Measurements from ENCODE around the gene SLC27A1. TPM values are rescaled to one million over a fixed set of nuclear protein-coding genes. Genes with fewer than 3 reads are reported as not detected.
"Not testable (repeated sequence)": the region's sequence is repeated elsewhere in the genome, so short reads cannot be mapped to it uniquely, and the experiment has no call there.

SLC27A1 gene
- total RNA-seq, 1 donor from 2014 or later = 29.5 TPM

- no peak for DNase-seq (ENCODE audit: extremely low read depth, low read depth, low spot score)
Observed at GRCh38 chr19:17455308-17456123, 14.8 kb upstream of the SLC27A1 start.

GRCh38 chr19:17456127-17456526 lies 14.2 kb upstream of the SLC27A1 start:
- DNase-seq (ENCODE audit: extremely low read depth, low read depth, low spot score) = no peak

- no peak for DNase-seq (ENCODE audit: extremely low read depth, low read depth, low spot score)
Observed at GRCh38 chr19:17457616-17458015, 12.7 kb upstream of the SLC27A1 start.

- no peak for DNase-seq (ENCODE audit: extremely low read depth, low read depth, low spot score)
Observed at GRCh38 chr19:17458970-17459369, 11.4 kb upstream of the SLC27A1 start.

GRCh38 chr19:17460372-17461230 lies 9.7 kb upstream of the SLC27A1 start, which contains the start of gene NXNL1:
Gene NXNL1, minus strand, starts transcription at chr19:17460926. Its CDS starts 57 bp downstream, at chr19:17460869.
- no peak for DNase-seq (ENCODE audit: extremely low read depth, low read depth, low spot score)

GRCh38 chr19:17466487-17466850 lies 3.9 kb upstream of the SLC27A1 start:
- DNase-seq (ENCODE audit: extremely low read depth, low read depth, low spot score) = no peak

- no peak for DNase-seq (ENCODE audit: extremely low read depth, low read depth, low spot score)
Observed at GRCh38 chr19:17467471-17468301, 2.6 kb upstream of the SLC27A1 start.

GRCh38 chr19:17468302-17469091 lies 1.8 kb upstream of the SLC27A1 start:
- DNase-seq (ENCODE audit: extremely low read depth, low read depth, low spot score) = no peak

- no peak for DNase-seq (ENCODE audit: extremely low read depth, low read depth, low spot score)
Observed at GRCh38 chr19:17469092-17469480, 1.2 kb upstream of the SLC27A1 start.

GRCh38 chr19:17469481-17470067 lies 750 bp upstream of the SLC27A1 start:
- DNase-seq (ENCODE audit: extremely low read depth, low read depth, low spot score) = no peak

- no peak for DNase-seq (ENCODE audit: extremely low read depth, low read depth, low spot score)
Observed at GRCh38 chr19:17471410-17472125, 1.2 kb downstream of the SLC27A1 start.

- DNase-seq (ENCODE audit: extremely low read depth, low read depth, low spot score) = peak; percentile 63
Observed at GRCh38 chr19:17473041-17473440, 2.7 kb downstream of the SLC27A1 start.

- not testable (repeated sequence) for DNase-seq (ENCODE audit: extremely low read depth, low read depth, low spot score)
Observed at GRCh38 chr19:17475011-17475540, 4.8 kb downstream of the SLC27A1 start.

- no peak for DNase-seq (ENCODE audit: extremely low read depth, low read depth, low spot score)
Observed at GRCh38 chr19:17475541-17476115, 5.3 kb downstream of the SLC27A1 start.

GRCh38 chr19:17479325-17479791 lies 9.0 kb downstream of the SLC27A1 start:
- no peak for DNase-seq (ENCODE audit: extremely low read depth, low read depth, low spot score)

- DNase-seq (ENCODE audit: extremely low read depth, low read depth, low spot score) = no peak
Observed at GRCh38 chr19:17481986-17482385, 11.7 kb downstream of the SLC27A1 start.

GRCh38 chr19:17482877-17483604 lies 12.7 kb downstream of the SLC27A1 start:
- DNase-seq (ENCODE audit: extremely low read depth, low read depth, low spot score) = no peak

GRCh38 chr19:17483605-17484002 lies 13.3 kb downstream of the SLC27A1 start:
- no peak for DNase-seq (ENCODE audit: extremely low read depth, low read depth, low spot score)
